Stimulated activated naive CD8-positive, alpha-beta T cell treated with anti-CD3 and anti-CD28 coated beads, Interleukin-15, Interleukin-2, amounts not matched to agents 100 U/mL and 50 U/mL, for 24 hours (primary cell): ENCODE measurements around the gene NDUFA3.

ENCODE experiments used
- ATAC-seq: fragments of 150-1000 bp; cut with Tn5 transposase; one replicate; pipeline ENCODE4 v1.10.0; 2021
- DNase-seq: peaks from one replicate; pipeline ENCODE4 v3.0.0; 2021

NDUFA3 gene

DNA sequence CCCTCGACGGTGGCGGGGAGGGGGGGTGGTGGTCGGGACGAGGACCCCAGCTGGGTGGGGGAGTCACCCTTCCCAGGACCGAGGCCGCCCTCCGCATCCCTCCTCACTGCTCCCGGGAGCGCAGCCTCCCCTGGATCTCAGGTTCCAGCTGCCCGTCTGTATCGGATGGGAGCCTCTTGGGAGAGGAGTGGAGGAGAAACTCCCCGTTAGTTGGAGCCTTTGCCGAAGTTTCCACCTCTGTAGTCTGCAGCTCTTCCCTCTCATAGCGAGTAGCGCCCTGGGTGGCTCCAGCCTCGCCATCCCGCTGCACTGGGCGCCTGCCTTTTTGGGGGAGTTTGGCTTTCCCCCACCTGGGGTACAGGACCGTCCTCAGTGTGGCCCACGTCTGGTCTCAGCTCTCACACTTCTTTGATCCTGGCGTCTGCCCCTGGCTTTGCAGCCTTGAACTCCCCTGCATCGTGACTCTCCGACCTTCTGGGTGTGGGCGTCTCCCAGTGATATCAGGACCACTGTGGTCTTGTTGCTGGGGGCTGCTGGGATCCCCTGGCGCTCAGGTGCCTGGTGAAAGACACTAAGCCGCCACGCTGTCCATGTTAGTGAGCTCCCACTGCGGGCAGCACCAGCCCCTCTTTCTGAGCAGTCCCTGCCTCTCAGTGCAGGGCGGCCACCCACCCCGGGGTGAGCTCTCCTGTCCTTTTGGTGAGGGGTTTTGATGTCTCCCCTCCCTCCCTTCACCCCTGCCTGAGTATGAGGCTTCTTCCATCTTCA is 36.0 kb downstream of the NDUFA3 start:
- DNase-seq: peak; percentile 59
- ATAC-seq: no peak

DNA sequence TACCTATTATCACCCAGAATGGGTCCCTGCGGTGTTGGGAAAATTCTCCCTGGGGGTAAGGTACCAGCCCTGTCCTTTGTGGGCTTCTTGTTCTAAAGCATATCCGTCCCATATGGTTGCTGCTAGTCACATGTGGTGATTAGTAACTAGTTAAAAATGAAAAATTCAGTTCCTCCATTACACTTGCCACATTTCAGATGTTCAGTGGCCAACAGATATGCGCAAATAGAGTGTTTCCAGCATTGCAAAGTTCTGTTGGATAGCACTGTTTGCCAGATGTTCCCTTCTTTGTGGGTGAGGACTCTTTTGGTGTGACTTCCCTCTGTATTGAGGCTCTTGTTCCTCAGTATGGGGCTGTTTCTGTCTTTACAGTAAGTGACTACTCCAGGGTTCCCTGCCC is 38.7 kb downstream of the NDUFA3 start:
- DNase-seq (no peak), ATAC-seq (no peak)

DNA sequence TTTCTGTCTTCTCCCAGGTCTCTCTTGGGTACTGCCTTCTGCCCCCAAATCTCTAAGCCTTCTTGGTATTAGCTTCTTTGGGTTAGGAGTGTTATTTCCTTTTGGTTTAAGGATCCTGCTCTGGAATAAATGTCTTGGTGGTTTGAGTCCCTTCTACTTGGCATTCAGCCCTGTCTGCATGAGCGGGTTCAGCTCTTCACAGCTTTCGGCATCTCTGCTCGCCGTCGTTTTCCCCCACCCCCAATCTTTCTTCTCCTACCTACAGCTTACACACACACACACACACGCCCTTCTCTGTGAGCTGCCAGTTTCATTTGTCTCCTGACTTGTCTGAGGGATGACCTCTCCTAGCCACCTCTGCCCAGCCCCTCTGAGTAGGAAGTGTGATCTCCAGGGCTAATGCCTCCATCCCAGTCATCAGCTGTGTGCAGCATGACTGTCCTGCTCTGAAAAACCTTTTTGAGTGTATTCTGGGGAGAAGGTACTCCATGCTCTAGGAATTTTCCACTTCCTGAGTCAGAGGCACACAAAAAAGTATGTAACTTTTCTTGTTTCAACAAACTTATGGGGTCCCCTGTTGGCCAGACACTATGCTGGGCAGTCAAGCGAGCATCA is 39.6 kb downstream of the NDUFA3 start:
- ATAC-seq (no peak), DNase-seq (no peak)

DNA sequence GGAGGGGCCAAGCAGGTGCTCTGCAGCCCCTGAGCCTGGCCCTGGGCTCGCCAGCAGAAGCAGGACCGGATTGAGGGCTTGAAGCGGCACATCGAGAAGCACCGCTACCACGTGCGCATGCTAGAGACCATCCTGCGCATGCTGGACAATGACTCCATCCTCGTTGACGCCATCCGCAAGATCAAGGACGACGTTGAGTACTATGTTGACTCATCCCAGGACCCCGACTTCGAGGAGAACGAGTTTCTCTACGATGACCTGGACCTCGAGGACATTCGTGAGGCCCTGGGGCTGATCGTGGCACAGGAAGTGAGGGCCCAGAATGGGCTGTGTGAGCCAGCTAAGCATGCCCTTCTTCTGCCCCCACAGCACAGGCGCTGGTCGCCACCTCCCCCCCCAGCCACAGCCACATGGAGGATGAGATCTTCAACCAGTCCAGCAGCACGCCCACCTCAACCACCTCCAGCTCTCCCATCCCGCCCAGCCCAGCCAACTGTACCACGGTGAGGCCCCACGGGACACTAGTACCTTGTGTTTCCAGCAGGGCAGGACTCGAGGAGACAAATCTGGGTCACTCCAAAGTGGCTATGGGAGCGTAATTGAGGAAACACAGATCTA is 43.0 kb downstream of the NDUFA3 start:
- DNase-seq (no peak), ATAC-seq (no peak)

DNA sequence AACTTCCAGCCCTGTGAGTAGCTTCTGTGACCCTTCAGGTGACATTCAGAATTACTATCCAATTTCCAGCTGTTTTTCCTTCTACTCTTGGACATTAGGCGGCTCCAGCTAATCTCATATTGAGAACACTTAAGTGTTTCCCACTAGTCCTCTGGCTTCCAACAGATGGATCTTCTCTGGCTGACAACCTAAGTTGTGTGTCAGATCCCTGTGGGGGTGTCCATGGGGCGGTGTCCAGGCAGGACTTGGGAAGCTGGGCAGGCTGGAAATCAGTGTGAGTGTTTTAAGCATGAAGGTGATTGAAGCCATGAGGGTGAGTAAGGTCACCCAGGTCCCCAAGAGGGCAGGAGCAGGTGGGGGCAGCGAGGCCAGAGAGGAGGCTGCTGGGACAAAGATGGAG is 45.0 kb downstream of the NDUFA3 start:
- no peak for ATAC-seq
- DNase-seq: no peak

DNA sequence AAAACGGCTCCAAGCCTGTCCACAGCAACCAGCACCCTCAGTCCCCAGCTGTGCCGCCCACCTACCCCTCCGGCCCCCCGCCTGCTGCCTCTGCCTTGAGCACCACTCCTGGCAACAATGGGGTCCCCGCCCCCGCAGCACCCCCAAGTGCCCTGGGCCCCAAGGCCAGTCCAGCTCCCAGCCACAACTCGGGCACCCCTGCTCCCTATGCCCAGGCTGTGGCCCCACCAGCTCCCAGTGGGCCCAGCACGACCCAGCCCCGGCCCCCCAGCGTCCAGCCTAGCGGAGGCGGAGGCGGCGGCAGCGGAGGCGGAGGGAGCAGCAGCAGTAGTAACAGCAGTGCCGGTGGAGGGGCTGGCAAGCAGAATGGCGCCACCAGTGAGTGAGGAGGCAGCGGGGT is 45.5 kb downstream of the NDUFA3 start:
- DNase-seq: no peak
- ATAC-seq: no peak

DNA sequence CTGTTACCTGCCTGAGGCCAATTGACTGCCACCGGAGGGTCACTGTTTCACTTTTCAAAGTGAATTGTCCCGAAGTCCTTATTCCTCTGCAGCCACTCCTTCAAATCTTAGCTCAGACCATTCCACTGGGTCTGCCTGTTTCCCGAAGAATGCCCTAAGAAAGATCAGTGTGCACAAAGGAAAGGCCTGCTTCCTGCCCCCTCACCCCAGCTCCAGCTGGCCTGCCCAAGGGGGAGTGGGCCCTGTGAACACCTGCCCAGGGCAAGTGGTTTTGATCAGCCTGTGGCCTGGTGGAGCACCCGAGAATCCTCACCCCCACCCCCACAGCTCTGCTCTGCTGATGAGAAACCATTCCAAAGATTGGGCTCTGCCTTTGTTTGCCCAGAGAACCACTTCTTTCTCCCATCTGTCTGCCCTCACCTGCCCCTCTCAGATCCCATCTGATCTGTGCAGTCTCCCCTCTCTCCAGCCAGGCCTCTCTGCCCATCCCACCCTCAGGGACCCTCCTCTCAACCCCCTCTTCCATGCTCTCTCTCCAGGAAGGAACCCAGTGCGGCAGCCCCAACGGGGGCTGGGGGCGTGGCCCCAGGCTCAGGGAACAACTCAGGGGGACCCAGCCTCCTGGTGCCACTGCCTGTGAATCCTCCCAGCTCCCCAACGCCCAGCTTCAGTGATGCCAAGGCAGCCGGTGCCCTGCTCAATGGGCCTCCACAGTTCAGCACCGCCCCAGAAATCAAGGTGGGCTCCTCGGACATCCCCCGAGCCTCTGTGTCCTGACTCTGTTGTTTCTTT is 46.6 kb downstream of the NDUFA3 start:
- DNase-seq (no peak), ATAC-seq (no peak)

DNA sequence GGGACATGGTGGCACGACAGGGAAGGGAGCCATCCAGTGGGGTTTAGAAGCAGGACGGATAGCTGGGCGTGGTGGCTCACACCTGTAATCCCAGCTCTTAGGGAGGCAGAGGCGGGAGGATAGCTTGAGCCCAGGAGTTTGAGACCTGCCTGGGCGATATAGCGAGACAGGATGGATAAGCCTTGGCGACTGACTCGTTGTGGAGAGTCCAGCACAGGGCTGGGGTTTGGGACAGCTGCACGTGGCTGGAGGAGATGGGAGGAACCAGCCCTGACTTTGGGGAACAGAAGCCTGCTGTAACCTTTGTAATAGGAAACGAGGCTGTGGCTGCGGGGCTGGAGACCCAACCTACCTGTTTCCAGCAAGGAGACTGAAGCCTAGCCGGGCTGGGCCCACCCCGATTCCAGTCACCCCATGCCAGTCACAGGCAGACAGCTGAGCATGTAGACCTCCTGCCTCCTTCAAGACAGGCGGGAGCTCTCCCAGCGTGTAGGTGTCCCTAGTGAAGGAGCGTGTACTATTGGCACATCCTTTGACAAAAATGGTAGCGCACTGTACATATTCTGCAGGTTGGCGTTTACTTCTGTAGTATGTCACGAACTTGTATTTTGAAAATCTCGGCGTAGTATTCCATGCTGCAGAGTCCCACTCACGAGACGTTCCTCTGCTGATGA is 48.8 kb downstream of the NDUFA3 start:
- no peak for ATAC-seq
- DNase-seq: no peak

DNA sequence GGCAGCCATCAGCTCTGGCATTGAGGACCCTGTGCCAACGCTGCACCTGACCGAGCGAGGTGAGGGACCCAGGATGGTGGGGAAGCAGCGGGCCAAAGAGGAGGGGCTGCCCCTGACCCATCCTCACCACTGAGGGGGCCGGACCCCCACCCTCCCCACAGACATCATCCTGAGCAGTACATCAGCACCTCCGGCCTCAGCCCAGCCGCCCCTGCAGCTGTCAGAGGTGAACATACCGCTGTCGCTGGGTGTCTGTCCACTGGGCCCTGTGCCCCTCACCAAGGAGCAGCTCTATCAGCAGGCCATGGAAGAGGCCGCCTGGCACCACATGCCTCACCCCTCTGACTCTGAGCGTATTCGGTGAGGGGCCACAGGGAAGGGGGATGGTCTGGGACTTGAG is 49.6 kb downstream of the NDUFA3 start:
- ATAC-seq: no peak
- no peak for DNase-seq

DNA sequence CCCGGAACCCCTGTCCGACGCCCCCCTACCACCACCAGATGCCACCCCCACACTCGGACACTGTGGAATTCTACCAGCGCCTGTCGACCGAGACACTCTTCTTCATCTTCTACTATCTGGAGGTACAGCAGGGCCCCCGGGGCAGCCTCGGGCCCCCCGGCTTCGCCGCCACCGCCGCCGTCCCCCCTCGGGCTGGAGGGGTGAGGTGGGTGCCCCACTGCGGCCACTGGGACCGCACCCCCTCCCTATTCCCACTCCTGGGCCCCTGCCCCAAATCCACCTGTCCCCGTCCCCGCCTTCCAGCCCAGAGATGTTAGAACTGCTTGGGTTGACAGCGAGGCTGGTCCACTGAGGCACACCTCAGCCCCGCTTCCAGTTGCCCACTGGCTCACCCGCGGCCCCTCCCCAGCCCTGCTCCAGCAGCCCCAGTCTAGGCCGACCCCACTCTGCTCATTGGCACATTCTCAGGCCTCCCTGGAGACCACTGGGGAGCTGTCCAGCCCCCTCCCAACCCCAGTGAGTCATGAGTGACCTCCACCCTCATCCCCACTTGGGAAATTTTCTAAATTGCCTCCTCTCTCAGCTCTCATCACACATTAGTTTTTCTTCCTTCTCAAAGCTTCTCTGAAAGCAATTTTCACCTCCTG is 50.3 kb downstream of the NDUFA3 start:
- no peak for ATAC-seq
- DNase-seq: no peak

DNA sequence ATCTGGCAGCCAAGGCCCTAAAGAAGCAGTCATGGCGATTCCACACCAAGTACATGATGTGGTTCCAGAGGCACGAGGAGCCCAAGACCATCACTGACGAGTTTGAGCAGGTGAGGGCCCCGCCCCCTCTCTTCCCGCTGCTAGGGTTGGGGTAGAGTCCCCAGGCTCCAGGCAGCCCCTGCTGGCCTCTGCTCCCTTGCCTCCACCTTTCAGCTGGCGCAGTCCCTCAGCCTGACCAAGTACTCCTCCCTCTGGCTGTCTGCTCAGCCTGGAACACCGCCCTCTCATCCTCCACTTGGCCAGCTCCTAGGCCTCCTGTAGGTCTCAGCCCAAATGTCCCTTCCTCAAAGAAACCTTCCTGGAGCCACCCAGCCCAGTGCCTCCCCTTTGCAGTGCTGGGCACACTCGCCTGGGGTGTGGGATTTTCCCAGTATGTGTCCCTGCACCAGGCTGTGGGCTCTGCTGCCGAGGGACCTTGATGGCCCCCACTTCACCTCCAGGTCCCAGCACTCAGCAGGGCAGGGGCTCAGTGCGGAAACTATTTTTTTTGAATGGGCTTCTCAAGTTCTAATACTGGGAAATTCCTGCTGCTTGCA is 51.2 kb downstream of the NDUFA3 start:
- ATAC-seq: no peak
- DNase-seq: no peak

DNA sequence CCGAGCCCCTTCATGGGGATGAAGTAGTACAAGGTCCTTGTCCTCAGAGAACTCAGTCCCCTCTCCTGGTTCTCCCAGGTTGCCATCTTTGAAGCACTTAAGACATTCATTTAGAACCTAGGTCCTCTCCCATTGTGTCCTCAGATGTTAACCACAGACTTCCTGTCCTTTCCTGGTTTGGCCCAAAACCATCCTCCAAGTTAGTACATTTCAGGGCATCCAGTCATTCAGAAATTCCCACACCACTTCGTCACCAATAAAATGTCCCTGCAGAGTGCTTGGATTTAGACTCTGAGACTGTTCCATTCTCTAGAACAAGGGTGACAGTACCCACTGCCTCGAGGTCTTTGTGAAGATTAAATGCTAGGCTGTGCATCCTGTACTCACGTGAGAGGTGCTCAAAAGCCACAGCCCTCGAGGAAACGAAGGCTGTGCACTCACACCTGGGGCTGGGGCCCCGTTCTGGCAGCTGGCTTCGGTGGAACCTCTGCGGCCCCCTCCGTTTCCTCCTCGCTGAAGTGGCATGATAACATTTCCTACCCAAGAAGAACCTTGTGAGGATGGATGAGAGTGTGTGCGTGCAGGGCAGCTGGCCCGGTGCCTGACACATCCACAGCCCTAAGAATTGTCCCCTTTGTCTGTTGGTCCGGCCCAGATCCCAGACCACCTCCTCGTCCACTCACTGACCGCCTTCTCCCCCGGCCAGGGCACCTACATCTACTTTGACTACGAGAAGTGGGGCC is 52.1 kb downstream of the NDUFA3 start:
- DNase-seq (no peak), ATAC-seq (no peak)

DNA sequence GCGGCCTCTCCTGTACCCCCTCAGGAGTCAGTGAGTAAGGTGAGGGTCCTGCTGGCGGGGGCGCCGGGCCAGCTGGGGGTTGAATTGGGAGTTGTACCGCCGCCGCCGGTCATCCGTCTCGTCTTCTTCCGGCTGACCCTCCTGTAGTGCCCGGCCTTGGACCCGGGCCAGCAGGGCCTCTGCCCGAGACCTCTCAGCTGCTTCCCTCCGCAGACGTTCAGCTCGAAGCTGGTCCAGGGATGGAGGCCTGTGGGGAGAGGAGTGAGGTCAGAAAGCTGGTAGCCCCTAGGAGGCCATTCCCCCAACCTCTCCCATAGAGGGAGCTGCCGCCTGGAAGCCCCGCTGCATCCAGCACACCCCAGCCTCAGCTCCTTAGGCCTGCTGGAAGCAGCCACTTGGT is 53.0 kb downstream of the NDUFA3 start:
- ATAC-seq: no peak
- DNase-seq: no peak

DNA sequence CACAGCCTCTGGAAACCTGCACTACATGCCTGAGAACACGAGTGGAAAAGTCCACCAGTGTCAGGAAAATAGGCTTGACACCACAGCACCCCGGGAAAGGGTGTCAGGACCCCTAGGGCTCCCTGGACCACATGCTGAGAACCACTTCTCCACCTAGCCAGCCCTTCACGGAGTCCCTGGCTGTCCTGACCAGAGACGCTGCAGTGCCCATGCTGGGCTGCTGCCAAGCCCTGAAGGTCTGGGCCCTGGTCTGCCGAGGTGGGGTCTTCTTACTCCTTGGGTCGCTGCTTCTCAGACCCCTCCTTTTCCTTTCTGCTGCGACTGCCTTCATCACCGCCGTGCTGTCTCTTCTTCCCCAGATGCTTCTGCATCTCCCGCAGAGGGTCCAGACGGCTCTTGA is 53.8 kb downstream of the NDUFA3 start:
- ATAC-seq (no peak), DNase-seq (no peak)

DNA sequence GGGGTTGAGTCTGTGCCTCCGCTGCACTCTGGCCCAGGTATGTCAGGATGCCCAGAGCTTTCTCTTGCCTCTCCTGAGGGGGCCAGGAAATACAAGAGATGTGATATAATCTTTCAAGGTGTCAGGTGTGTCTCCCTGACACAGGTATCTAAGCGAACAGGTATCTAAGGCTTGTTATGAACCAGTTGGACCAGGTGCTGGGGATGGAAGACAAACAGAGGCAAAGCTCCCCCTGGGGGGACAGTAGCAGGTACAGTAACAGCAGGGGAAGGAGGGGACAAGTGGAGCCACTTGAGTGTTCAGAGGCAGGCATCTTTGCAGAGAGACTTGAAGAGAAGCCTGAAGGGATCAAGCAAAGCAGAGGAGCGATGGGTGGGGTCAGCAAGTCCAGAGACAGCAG is 54.3 kb downstream of the NDUFA3 start:
- ATAC-seq (no peak), DNase-seq (no peak)
